SU-DHL-6 (cell line): ENCODE measurements around the gene CCND1.

Source experiments
- EZH2phosphoT487 ChIP-seq: fragments of 200-600 bp; sonication (generic), shearing (Covaris generic); conservative IDR thresholded peaks from 2 replicates; pipeline ENCODE4 v1.6.1; 2018; ENCODE audit warnings: mild to moderate bottlenecking, antibody characterized with exemption, low read length, moderate library complexity, mixed read lengths
- TF ChIP-seq, protein P1 (sequence below): fragments of 200-600 bp; sonication (generic); IDR thresholded peaks from one replicate; pipeline ENCODE4 v1.5.1; 2017; ENCODE audit warnings: antibody characterized with exemption, mild to moderate bottlenecking, low read length, moderate library complexity; ENCODE audit not compliant: insufficient read depth, poor library complexity, severe bottlenecking

GRCh38 chr11:69646493-69647389 lies 5.8 kb downstream of the CCND1 start:
- TF ChIP-seq, protein P1, sequence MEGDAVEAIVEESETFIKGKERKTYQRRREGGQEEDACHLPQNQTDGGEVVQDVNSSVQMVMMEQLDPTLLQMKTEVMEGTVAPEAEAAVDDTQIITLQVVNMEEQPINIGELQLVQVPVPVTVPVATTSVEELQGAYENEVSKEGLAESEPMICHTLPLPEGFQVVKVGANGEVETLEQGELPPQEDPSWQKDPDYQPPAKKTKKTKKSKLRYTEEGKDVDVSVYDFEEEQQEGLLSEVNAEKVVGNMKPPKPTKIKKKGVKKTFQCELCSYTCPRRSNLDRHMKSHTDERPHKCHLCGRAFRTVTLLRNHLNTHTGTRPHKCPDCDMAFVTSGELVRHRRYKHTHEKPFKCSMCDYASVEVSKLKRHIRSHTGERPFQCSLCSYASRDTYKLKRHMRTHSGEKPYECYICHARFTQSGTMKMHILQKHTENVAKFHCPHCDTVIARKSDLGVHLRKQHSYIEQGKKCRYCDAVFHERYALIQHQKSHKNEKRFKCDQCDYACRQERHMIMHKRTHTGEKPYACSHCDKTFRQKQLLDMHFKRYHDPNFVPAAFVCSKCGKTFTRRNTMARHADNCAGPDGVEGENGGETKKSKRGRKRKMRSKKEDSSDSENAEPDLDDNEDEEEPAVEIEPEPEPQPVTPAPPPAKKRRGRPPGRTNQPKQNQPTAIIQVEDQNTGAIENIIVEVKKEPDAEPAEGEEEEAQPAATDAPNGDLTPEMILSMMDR, result no peak
- TF ChIP-seq EZH2phosphoT487, result no peak
